OCI-LY7 (cell line): Measurements from ENCODE around the gene SERPINF2. TPM values are rescaled to one million over a fixed set of nuclear protein-coding genes. Genes with fewer than 3 reads are reported as not detected.

Source experiments
- BruUV-seq: library from RNA; stranded (reverse); fragments of 400-500 nt; replicated peaks from 2 replicates; lab custom pipeline; 2021; lab: Mats Ljungman, UMichigan
- CTCF ChIA-PET: fragments of 300-600 bp; sonication (Branson Sonifier 250); formaldehyde crosslinking; loops from one replicate; lab custom pipeline; 2022; ENCODE audit warnings: antibody characterized with exemption; ENCODE audit not compliant: unreplicated experiment; lab: Charles Lee
- POLR2A ChIA-PET: fragments of 300-600 bp; sonication (Branson Sonifier 250); formaldehyde crosslinking; loops from one replicate; lab custom pipeline; 2022; ENCODE audit warnings: antibody characterized with exemption; lab: Charles Lee
- DNase-seq: peaks from one replicate; pipeline ENCODE4 v3.0.0-alpha.2; 2015; ENCODE audit warnings: low spot score
- H2AFZ ChIP-seq: fragments of 200-600 bp; sonication (generic), shearing (Covaris generic); 2 replicates; pipeline ENCODE4 v1.6.1; 2014; ENCODE audit warnings: mild to moderate bottlenecking, antibody characterized with exemption, low read length, moderate library complexity
- H3K27ac ChIP-seq: fragments of 200-600 bp; sonication (generic); 2 replicates; pipeline ENCODE4 v1.5.1; 2014; ENCODE audit warnings: mixed run types, low read depth, mild to moderate bottlenecking, moderate library complexity, low read length, inconsistent platforms; ENCODE audit not compliant: poor library complexity, severe bottlenecking
- H3K36me3 ChIP-seq: fragments of 200-600 bp; sonication (generic); 2 replicates; pipeline ENCODE4 v1.6.1; 2014; ENCODE audit warnings: mild to moderate bottlenecking, antibody characterized with exemption, low read length, moderate library complexity, mixed read lengths; ENCODE audit not compliant: insufficient read depth
- H3K4me1 ChIP-seq: fragments of 200-600 bp; sonication (generic); 2 replicates; pipeline ENCODE4 v1.5.1; 2014; ENCODE audit warnings: mild to moderate bottlenecking, low read length; ENCODE audit not compliant: insufficient read depth, poor library complexity, severe bottlenecking
- H3K4me2 ChIP-seq: fragments of 200-600 bp; sonication (generic); 2 replicates; pipeline ENCODE4 v1.6.1; 2014; ENCODE audit warnings: mild to moderate bottlenecking, low read length
- H3K4me3 ChIP-seq: fragments of 200-600 bp; sonication (generic); 2 replicates; pipeline ENCODE4 v1.5.1; 2014; ENCODE audit warnings: mild to moderate bottlenecking, low read depth, low read length; ENCODE audit not compliant: poor library complexity, severe bottlenecking
- H3K79me2 ChIP-seq: fragments of 200-600 bp; sonication (generic); 2 replicates; pipeline ENCODE4 v1.6.1; 2016; ENCODE audit warnings: low read depth, mild to moderate bottlenecking, low read length, moderate library complexity, mixed read lengths; ENCODE audit not compliant: insufficient read depth
- H3K9me2 ChIP-seq: fragments of 200-600 bp; sonication (generic); 2 replicates; pipeline ENCODE4 v1.6.1; 2016; ENCODE audit warnings: mild to moderate bottlenecking, low read length, mixed read lengths; ENCODE audit not compliant: insufficient read depth
- H3K9me3 ChIP-seq: fragments of 200-600 bp; sonication (generic); 2 replicates; pipeline ENCODE4 v1.6.1; 2014; ENCODE audit warnings: mild to moderate bottlenecking, mixed run types, low read length, mixed read lengths
- H4K20me1 ChIP-seq: fragments of 200-600 bp; sonication (generic); 2 replicates; pipeline ENCODE4 v1.6.1; 2014; ENCODE audit warnings: mild to moderate bottlenecking, antibody characterized with exemption, low read length, moderate library complexity, mixed read lengths; ENCODE audit not compliant: insufficient read depth
- CTCF ChIP-seq: fragments of 200-600 bp; sonication (generic); conservative IDR thresholded peaks from 2 replicates; pipeline ENCODE4 v1.5.1; 2014; ENCODE audit warnings: mild to moderate bottlenecking, antibody characterized with exemption, low read length, moderate library complexity, mixed read lengths
- EZH2phosphoT487 ChIP-seq: fragments of 200-600 bp; sonication (generic); IDR thresholded peaks from 2 replicates; pipeline ENCODE4 v1.6.1; 2018; ENCODE audit warnings: low read depth, borderline replicate concordance, mild to moderate bottlenecking, mixed run types, antibody characterized with exemption, low read length, moderate library complexity, mixed read lengths
- intact Hi-C: fragments of 100-400 bp; cut with micrococcal nuclease; formaldehyde crosslinking; loops from one replicate; pipeline ENCODE4 v1.10.0; 2022; ENCODE audit not compliant: unreplicated experiment
- total RNA-seq, 2 experiments: library from RNA; depleted of rRNA in 1 of 2; stranded (reverse); fragments of >200 nt in 1 of 2; shearing (Covaris generic) in 1 of 2; gene quantifications; 2 replicates each; pipeline ENCODE4 v1.2.3, GENCODE V29; 2014 to 2022

SERPINF2 gene
- total RNA-seq, 2 experiments from 2014 or later: 0.38 to 1.0 TPM

- no peak for TF ChIP-seq EZH2phosphoT487
- no peak for TF ChIP-seq CTCF
- intact Hi-C loops: no loop called here
- POLR2A ChIA-PET: no interaction called here
These were observed 4.4 kb downstream of the SERPINF2 start for GRCh38 chr17:1746975-1747543.

GRCh38 chr17:1750628-1751027, 8.0 kb downstream of the SERPINF2 start:
- no peaks in the 10 kb centered on the region for H3K4me1 ChIP-seq
- no TSS peak for BruUV-seq
- intact Hi-C loops: no loop called here
- no peaks in the 10 kb centered on the region for H3K9me2 ChIP-seq
- H3K4me3 ChIP-seq: no peak overlapping the region
- no peaks in the 10 kb centered on the region for H3K36me3 ChIP-seq
- no peak overlapping the region for H3K4me2 ChIP-seq
- H3K79me2 ChIP-seq: no peaks in the 10 kb centered on the region
- H3K9me3 ChIP-seq: no peaks in the 10 kb centered on the region
- ChIA-PET POLR2A (interaction anchor here (0.6 kb wide), 1 partner anchor 136 kb away, joined by 3 read pairs; no protein-coding TSS in a partner anchor), CTCF (no interaction called here)
- no peaks in the 10 kb centered on the region for H4K20me1 ChIP-seq
- TF ChIP-seq EZH2phosphoT487 (no peak), CTCF (no peak)
- H2AFZ ChIP-seq: no peak overlapping the region
- DNase-seq: no peak
- no peak overlapping the region for H3K27ac ChIP-seq

More at GRCh38 chr17:1746975-1747543, 4.4 kb downstream of the SERPINF2 start:
- no peak overlapping the region for H2AFZ ChIP-seq
- no TSS peak for BruUV-seq
- no peaks in the 10 kb centered on the region for H4K20me1 ChIP-seq
- H3K4me1 ChIP-seq: no peaks in the 10 kb centered on the region
- no peak overlapping the region for H3K27ac ChIP-seq
- CTCF ChIA-PET: no interaction called here
- H3K79me2 ChIP-seq: no peaks in the 10 kb centered on the region
- H3K4me3 ChIP-seq: no peak overlapping the region
- H3K36me3 ChIP-seq: no peaks in the 10 kb centered on the region
- no peak for DNase-seq
- no peak overlapping the region for H3K4me2 ChIP-seq
- H3K9me2 ChIP-seq: no peaks in the 10 kb centered on the region
- H3K9me3 ChIP-seq: no peaks in the 10 kb centered on the region

DNA sequence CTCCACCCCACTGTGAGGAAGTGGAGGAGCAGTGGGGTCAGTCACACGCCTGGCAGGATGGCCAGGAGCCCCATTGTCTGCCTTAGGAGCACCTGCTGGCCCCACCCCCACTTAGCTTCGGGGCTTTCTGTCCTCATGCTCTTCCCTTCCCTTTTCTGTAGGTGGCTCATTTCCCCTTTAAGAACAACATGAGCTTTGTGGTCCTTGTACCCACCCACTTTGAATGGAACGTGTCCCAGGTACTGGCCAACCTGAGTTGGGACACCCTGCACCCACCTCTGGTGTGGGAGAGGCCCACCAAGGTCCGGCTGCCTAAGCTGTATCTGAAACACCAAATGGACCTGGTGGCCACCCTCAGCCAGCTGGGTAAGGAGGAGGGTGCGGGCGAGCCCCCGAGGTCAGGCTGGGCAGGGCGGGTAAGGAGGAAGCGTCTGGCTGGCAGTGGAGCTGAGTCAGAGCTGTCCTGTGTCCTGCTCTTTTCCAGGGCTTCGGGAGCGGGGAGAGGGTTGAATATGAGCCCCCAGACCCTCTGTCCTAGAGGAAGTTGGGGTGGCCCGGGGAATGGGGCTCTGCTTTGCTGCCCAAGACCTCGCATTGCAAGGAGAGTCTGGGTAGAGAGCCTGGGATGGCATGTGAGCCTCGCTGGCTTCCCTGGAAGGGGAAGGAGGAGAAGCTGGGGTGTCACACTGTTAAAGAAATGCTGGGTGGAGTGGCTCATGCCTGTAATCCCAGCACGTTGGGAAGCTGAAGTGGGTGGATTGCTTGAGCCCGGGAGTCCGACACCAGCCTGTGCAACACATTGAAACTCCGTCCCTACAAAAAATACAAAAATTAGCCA, 10.0 kb downstream of the SERPINF2 start:
- no peaks in the 10 kb centered on the region for H3K79me2 ChIP-seq

More for the DNA sequence above, 10.0 kb downstream of the SERPINF2 start:
- Histone ChIP-seq H3K9me3 (no peaks in the 10 kb centered on the region), H2AFZ (no peak overlapping the region), H3K4me3 (no peak overlapping the region), H3K4me1 (no peaks in the 10 kb centered on the region), H3K27ac (no peak overlapping the region), H3K36me3 (no peaks in the 10 kb centered on the region), H4K20me1 (no peaks in the 10 kb centered on the region), H3K4me2 (no peak overlapping the region), H3K9me2 (no peaks in the 10 kb centered on the region)
- CTCF ChIA-PET: interaction anchor here (0.6 kb wide), 1 partner anchor 178 kb away, joined by 7 read pairs; no protein-coding TSS in a partner anchor
- DNase-seq: peak; percentile 17
- intact Hi-C loops: no loop called here
- no peak for TF ChIP-seq EZH2phosphoT487
- TF ChIP-seq CTCF: no peak
- POLR2A ChIA-PET: interaction anchor here (1.0 kb wide), 1 partner anchor 21 kb away, joined by 3 read pairs; no protein-coding TSS in a partner anchor
- BruUV-seq: no TSS peak
